Lower leg skin (tissue), 3 donors: ENCODE data around the gene SPRTN.

Source experiments
- POLR2A ChIP-seq, 2 donors: fragments of 450-650 bp; IDR thresholded peaks; one replicate each; pipeline ENCODE4 v1.6.1; 2016 to 2017; ENCODE audit warnings: antibody characterized with exemption in 2 of 2, mild to moderate bottlenecking in 1 of 2, moderate library complexity in 1 of 2
- TF ChIP-seq, protein P1 (sequence below), 3 donors: fragments of 450-650 bp; IDR thresholded peaks; one replicate each; pipeline ENCODE4 v1.5.1; 2016; ENCODE audit warnings: antibody characterized with exemption in 3 of 3, mild to moderate bottlenecking in 3 of 3, moderate library complexity in 2 of 3

DNA sequence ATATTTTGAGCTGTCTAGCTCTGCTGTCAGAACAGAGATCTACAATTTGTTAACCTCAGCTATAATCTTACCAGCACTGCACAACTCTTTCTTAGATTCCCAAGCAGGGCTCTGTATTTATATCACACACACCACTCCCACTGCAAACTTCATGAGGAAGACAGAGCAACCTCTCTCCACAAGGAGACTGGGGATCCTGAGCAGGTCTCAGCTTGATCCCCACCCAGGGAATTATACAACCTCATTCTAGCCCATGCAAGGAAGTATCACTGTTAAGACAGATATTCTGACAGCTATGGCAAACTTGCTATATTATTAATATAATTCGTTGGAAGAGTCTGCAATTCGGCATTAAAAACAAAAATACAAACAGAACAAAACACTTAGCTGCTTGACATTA lies 43.6 kb downstream of the SPRTN start:
- TF ChIP-seq, protein P1, sequence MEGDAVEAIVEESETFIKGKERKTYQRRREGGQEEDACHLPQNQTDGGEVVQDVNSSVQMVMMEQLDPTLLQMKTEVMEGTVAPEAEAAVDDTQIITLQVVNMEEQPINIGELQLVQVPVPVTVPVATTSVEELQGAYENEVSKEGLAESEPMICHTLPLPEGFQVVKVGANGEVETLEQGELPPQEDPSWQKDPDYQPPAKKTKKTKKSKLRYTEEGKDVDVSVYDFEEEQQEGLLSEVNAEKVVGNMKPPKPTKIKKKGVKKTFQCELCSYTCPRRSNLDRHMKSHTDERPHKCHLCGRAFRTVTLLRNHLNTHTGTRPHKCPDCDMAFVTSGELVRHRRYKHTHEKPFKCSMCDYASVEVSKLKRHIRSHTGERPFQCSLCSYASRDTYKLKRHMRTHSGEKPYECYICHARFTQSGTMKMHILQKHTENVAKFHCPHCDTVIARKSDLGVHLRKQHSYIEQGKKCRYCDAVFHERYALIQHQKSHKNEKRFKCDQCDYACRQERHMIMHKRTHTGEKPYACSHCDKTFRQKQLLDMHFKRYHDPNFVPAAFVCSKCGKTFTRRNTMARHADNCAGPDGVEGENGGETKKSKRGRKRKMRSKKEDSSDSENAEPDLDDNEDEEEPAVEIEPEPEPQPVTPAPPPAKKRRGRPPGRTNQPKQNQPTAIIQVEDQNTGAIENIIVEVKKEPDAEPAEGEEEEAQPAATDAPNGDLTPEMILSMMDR (IDR thresholded peaks at IDR 0.05) = no peak
- no peak for TF ChIP-seq POLR2A (IDR thresholded peaks at IDR 0.05)
